K562 (cell line): ENCODE results near the gene OPRD1. TPM values are rescaled to one million over a fixed set of nuclear protein-coding genes. Genes with fewer than 3 reads are reported as not detected.

ENCODE experiments used
- ARID2 ChIP-seq: fragments of 450-650 bp; IDR thresholded peaks from 2 replicates; pipeline ENCODE4 v1.6.1; 2017; ENCODE audit warnings: antibody characterized with exemption, mild to moderate bottlenecking
- CTBP1 ChIP-seq: fragments of 450-650 bp; IDR thresholded peaks from 2 replicates; pipeline ENCODE4 v1.6.1; 2016; ENCODE audit warnings: borderline replicate concordance
- CXXC5 ChIP-seq: fragments of 250-450 bp; sonication (Bioruptor Pico); IDR thresholded peaks from 2 replicates; pipeline ENCODE4 v1.8.0; 2022; ENCODE audit warnings: inconsistent platforms, mild to moderate bottlenecking, moderate library complexity
- E2F6 ChIP-seq, 2 experiments: IDR thresholded peaks; 2 replicates each; pipeline ENCODE4 v1.6.1; 2011; ENCODE audit warnings: borderline replicate concordance in 1 of 2, control low read depth in 1 of 2, low read depth in 1 of 2, low read length in 1 of 2, mild to moderate bottlenecking in 1 of 2, mixed read lengths in 1 of 2, moderate library complexity in 1 of 2; ENCODE audit not compliant: insufficient read depth in 1 of 2, insufficient read length in 1 of 2, poor library complexity in 1 of 2, severe bottlenecking in 1 of 2; ENCODE audit errors: extremely low read depth in 1 of 2
- FOXK2 ChIP-seq, 2 experiments: fragments of 450-650 bp; IDR thresholded peaks in 1 of 2; conservative IDR thresholded peaks in 1 of 2; 2 replicates each; pipeline ENCODE4 v1.6.1; 2016; ENCODE audit warnings: low read depth in 2 of 2, mild to moderate bottlenecking in 1 of 2
- HDAC1 ChIP-seq, 2 experiments: fragments of 450-650 bp; IDR thresholded peaks; 2 replicates each; pipeline ENCODE4 v1.6.1; 2016 to 2017; ENCODE audit warnings: inconsistent platforms in 1 of 2, mild to moderate bottlenecking in 1 of 2, moderate library complexity in 1 of 2
- KDM5B ChIP-seq: fragments of 200-600 bp; sonication (generic); IDR thresholded peaks from 2 replicates; pipeline ENCODE4 v1.6.1; 2012; ENCODE audit warnings: low read depth, mild to moderate bottlenecking, moderate library complexity, low read length, control low read depth, inconsistent platforms; ENCODE audit not compliant: insufficient replicate concordance
- NFE2 ChIP-seq: IDR thresholded peaks from 2 replicates; pipeline ENCODE4 v1.6.1; 2014; ENCODE audit warnings: antibody characterized with exemption, low read depth
- PHTF2 ChIP-seq: fragments of 250-450 bp; sonication (Bioruptor Pico); IDR thresholded peaks from 2 replicates; pipeline ENCODE4 v1.5.0; 2021; ENCODE audit warnings: mild to moderate bottlenecking
- RAD21 ChIP-seq, 2 experiments: fragments of 250-450 bp in 1 of 2; fragments of 450-650 bp in 1 of 2; sonication (Bioruptor Pico) in 1 of 2; formaldehyde crosslinking in 1 of 2; IDR thresholded peaks in 1 of 2; conservative IDR thresholded peaks in 1 of 2; 2 replicates each; pipeline versions ENCODE4 v1.4.0 to v1.8.0; 2020 to 2022; ENCODE audit warnings: mild to moderate bottlenecking in 2 of 2, moderate library complexity in 1 of 2
- RBFOX2 ChIP-seq: fragments of 200-400 bp; formaldehyde crosslinking; IDR thresholded peaks from 2 replicates; pipeline ENCODE4 v1.6.1; 2017; ENCODE audit warnings: low read depth, mild to moderate bottlenecking, low read length, moderate library complexity
- SIN3A ChIP-seq, 2 experiments: fragments of 150-350 bp in 1 of 2; IDR thresholded peaks; 2 replicates each; pipeline ENCODE4 v1.6.1; 2011 to 2016; ENCODE audit warnings: borderline replicate concordance in 2 of 2, low read depth in 2 of 2, low read length in 2 of 2, mild to moderate bottlenecking in 2 of 2, moderate library complexity in 2 of 2; ENCODE audit not compliant: control insufficient read depth in 1 of 2
- TBL1XR1 ChIP-seq, 2 experiments: IDR thresholded peaks; 2 replicates each; pipeline ENCODE4 v1.6.1; 2012; ENCODE audit warnings: improper control_type of control experiment in 2 of 2, low read length in 2 of 2, mild to moderate bottlenecking in 1 of 2
- TBP ChIP-seq: optimal IDR thresholded peaks from 2 replicates; pipeline ENCODE3; 2011; ENCODE audit warnings: low read depth, low read length, improper control_type of control experiment
- TEAD1 ChIP-seq, 2 experiments: fragments of 450-650 bp in 1 of 2; sonication (generic) in 1 of 2; formaldehyde crosslinking; IDR thresholded peaks; 2 replicates each; pipeline versions ENCODE4 v1.4.0 to v1.8.0; 2020 to 2022; ENCODE audit warnings: mild to moderate bottlenecking in 2 of 2, missing genetic modification reagents in 1 of 2
- VEZF1 ChIP-seq: fragments of 200-800 bp; sonication (Bioruptor generic); IDR thresholded peaks from 2 replicates; pipeline ENCODE4 v1.6.1; 2017; ENCODE audit warnings: missing genetic modification characterization, missing compliant biosample characterization
- ZBTB7A ChIP-seq: IDR thresholded peaks from 2 replicates; pipeline ENCODE4 v1.6.1; 2011; ENCODE audit warnings: low read depth, mild to moderate bottlenecking, low read length, moderate library complexity, borderline replicate concordance; ENCODE audit not compliant: control insufficient read depth
- ZFP30 ChIP-seq: fragments of 250-450 bp; sonication (Bioruptor Pico); IDR thresholded peaks from 2 replicates; pipeline ENCODE4 v1.8.0; 2022; ENCODE audit warnings: moderate library complexity, mild to moderate bottlenecking, inconsistent platforms, borderline replicate concordance
- ZHX1 ChIP-seq: fragments of 150-350 bp; conservative IDR thresholded peaks from 2 replicates; pipeline ENCODE4 v1.6.1; 2014; ENCODE audit warnings: low read length
- ZNF431 ChIP-seq: sonication (generic); formaldehyde crosslinking; IDR thresholded peaks from 2 replicates; pipeline ENCODE4 v1.8.0; 2022; ENCODE audit warnings: mild to moderate bottlenecking, missing genetic modification reagents
- polyA plus RNA-seq, 8 experiments: library from polyadenylated mRNA; depleted of rRNA in 4 of 8; stranded (reverse) in 5 of 8; unstranded in 3 of 8; fragments of >200 nt; fragmentation: Nextera tagmentation in 2 of 8; fragmentation: Illumina TruSeq in 1 of 8; extraction: Ambion mirVana in 2 of 8; extraction: Trizol in 1 of 8; gene quantifications; 2 replicates each; pipeline versions ENCODE4 v1.2.1 to v1.2.3, GENCODE V29; 2011 to 2014; ENCODE audit warnings: inconsistent platforms in 1 of 8, missing spikeins in 1 of 8
- total RNA-seq, 7 experiments: library from RNA; depleted of rRNA in 6 of 7; stranded (reverse); fragments of >200 nt in 6 of 7; fragmentation: Illumina TruSeq in 2 of 7; extraction: Trizol in 2 of 7; gene quantifications; 2 replicates each; pipeline versions ENCODE4 v1.2.1 to v1.2.3, GENCODE V29; 2011 to 2021; ENCODE audit warnings: low replicate concordance in 1 of 7

Gene OPRD1
- total and polyA plus RNA-seq, 9 of the 15 experiments (the other 6 are each of a cell fraction or from before 2014, with no cell fraction given), result under 0.01 to 0.03 (median under 0.01) TPM; not detected in 6

GRCh38 chr1:28877132-28877781, 65.3 kb downstream of the OPRD1 start (continued):
- TF ChIP-seq RAD21 (CRISPR knock-in tag; conservative IDR thresholded peaks at IDR 0.05 in 1 of 2, IDR thresholded peaks at IDR 0.05 in 1 of 2) (peak; percentile 95 to 98), ARID2 (peak; percentile 75), TEAD1 (CRISPR knock-in tag; IDR thresholded peaks at IDR 0.05) (peak in 1 of 2 experiments; percentile 73; a peak in 2 of 4 replicates), TBL1XR1 (IDR thresholded peaks at IDR 0.05; ENCODE audit: low read length in 2 of 2) (0 out of 4 replicates have a peak, but pooled peaks of 1 of the 2 experiments have one; percentile 27), ZBTB7A (no peak), E2F6 (IDR thresholded peaks at IDR 0.05; ENCODE audit: borderline replicate concordance in 1 of 2, extremely low read depth in 1 of 2, insufficient read depth in 1 of 2, insufficient read length in 1 of 2, low read depth in 1 of 2, low read length in 1 of 2, poor library complexity in 1 of 2, severe bottlenecking in 1 of 2) (peak in 1 of 2 experiments; percentile 21), ZFP30 (CRISPR knock-in tag) (no peak), PHTF2 (CRISPR knock-in tag) (no peak), VEZF1 (CRISPR knock-in tag) (no peak), SIN3A (IDR thresholded peaks at IDR 0.05; ENCODE audit: borderline replicate concordance in 2 of 2, control insufficient read depth in 1 of 2, low read depth in 2 of 2, low read length in 2 of 2) (peak in 1 of 2 experiments; percentile 67; a peak in 1 of 4 replicates), ZHX1 (no peak), NFE2 (no peak), CXXC5 (CRISPR knock-in tag) (0 out of 2 replicates have a peak, but pooled peaks have one; percentile 9), FOXK2 (conservative IDR thresholded peaks at IDR 0.05 in 1 of 2, IDR thresholded peaks at IDR 0.05 in 1 of 2; ENCODE audit: low read depth in 2 of 2) (0 out of 4 replicates have a peak, but pooled peaks of 1 of the 2 experiments have one; percentile 22), ZNF431 (CRISPR knock-in tag) (no peak), CTBP1 (peak; percentile 92), RBFOX2 (no peak), KDM5B (no peak), HDAC1 (IDR thresholded peaks at IDR 0.05) (peak in 1 of 2 experiments; percentile 70; a peak in 2 of 4 replicates), TBP (peak; percentile 27)
